Measurements from ENCODE around the gene CELF4.

Gene CELF4

DNA sequence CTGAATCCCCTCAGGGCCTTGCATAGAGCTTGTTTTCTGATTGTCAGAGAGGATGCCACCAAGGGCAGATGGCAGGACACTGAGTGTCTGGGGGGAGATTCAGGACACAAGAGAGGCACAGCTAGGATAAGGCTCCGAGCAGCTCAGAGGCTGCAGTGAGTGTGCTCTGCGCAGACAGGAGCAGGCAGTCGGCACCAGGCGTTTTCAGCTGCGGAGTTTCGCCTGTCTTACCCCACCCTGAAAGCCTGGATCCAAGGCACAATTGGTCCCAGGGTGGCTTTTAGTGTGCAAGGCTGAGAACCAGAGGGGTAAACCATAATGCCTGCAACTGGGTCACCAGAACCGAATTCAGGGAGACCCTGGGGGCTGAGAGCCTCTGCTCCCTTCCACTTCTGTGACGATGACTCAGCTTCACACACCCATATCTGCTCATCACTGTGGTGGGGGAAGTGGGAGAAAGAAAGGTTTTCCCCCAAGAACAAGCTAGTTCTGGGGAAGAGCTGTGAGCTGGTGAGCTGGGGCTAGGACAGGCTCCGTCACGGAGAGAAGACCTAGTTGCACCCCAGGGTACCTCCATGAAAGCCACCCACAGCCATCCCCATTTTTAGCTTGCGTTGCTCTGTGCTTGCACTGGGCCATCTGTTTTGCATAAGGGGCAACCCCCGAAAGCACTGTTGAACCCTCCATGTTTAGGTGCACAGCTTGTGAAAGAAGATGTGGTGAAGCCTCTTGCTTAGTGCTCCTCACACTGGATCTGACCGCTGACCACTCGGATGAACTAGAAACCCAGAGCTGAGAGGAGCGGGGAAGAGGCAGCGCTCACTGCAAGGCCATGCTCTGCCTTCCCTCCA, 173.7 kb downstream of the CELF4 start:
- TF ChIP-seq, protein P1, sequence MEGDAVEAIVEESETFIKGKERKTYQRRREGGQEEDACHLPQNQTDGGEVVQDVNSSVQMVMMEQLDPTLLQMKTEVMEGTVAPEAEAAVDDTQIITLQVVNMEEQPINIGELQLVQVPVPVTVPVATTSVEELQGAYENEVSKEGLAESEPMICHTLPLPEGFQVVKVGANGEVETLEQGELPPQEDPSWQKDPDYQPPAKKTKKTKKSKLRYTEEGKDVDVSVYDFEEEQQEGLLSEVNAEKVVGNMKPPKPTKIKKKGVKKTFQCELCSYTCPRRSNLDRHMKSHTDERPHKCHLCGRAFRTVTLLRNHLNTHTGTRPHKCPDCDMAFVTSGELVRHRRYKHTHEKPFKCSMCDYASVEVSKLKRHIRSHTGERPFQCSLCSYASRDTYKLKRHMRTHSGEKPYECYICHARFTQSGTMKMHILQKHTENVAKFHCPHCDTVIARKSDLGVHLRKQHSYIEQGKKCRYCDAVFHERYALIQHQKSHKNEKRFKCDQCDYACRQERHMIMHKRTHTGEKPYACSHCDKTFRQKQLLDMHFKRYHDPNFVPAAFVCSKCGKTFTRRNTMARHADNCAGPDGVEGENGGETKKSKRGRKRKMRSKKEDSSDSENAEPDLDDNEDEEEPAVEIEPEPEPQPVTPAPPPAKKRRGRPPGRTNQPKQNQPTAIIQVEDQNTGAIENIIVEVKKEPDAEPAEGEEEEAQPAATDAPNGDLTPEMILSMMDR (IDR thresholded peaks at IDR 0.05; ENCODE audit: low read depth, low read length): no peak
- no peak overlapping the region for H3K4me3 ChIP-seq (ENCODE audit: low read depth, low read length)
- in situ Hi-C loops (cut with HindIII; ENCODE audit: low sequenced_read_pairs): no loop called here
- no peak for DNase-seq (ENCODE audit: low read depth, low spot score)

- no peak for DNase-seq (ENCODE audit: low read depth, low spot score)
- H3K4me3 ChIP-seq (ENCODE audit: low read depth, low read length): no peak overlapping the region
- in situ Hi-C loops (cut with HindIII; ENCODE audit: low sequenced_read_pairs): no loop called here
- TF ChIP-seq, protein P1 (IDR thresholded peaks at IDR 0.05; ENCODE audit: low read depth, low read length): no peak
Observed at GRCh38 chr18:37391156-37391555, 174.4 kb downstream of the CELF4 start.

- in situ Hi-C loops (cut with HindIII; ENCODE audit: low sequenced_read_pairs): no loop called here
- TF ChIP-seq, protein P1 (IDR thresholded peaks at IDR 0.05; ENCODE audit: low read depth, low read length): no peak
- H3K4me3 ChIP-seq (ENCODE audit: low read depth, low read length): no peak overlapping the region
- no peak for DNase-seq (ENCODE audit: low read depth, low spot score)
Observed at GRCh38 chr18:37390687-37391086, 174.9 kb downstream of the CELF4 start.

DNA sequence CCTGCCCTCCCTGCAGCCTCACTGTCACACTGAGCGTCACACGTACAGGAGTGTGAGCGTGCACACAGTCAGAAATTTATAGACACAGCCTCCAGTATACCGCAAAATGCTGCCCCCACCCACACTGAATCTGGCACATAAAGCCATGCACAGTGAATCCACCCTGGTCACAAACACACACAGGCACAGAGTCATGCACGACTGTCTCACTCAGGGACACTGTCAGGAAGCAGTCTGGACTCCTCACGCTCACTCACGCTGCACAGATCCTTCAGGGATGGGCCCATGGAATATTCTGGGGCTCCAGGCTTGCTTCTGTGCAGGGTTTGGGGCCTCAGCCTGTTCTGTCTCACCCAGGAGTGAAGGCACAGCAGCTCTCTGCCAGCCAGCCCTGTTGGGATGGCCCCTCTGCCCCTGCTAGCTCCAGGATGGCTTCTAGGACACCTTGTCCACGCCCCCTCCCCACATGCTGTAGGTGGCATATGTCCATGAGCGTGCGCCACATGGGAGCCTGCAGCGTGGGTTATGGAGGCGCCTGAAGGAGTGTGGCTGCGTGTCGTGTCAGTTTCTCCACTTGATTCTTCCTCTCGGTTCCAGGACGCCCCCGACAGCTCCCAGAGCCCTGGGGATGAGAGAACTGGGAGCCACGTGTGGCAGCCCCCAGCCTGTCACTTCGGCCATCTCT, 175.8 kb downstream of the CELF4 start:
- in situ Hi-C loops (cut with HindIII; ENCODE audit: low sequenced_read_pairs): no loop called here
- TF ChIP-seq, protein P1 (IDR thresholded peaks at IDR 0.05; ENCODE audit: low read depth, low read length): no peak
- DNase-seq (ENCODE audit: low read depth, low spot score): no peak
- no peak overlapping the region for H3K4me3 ChIP-seq (ENCODE audit: low read depth, low read length)

DNA sequence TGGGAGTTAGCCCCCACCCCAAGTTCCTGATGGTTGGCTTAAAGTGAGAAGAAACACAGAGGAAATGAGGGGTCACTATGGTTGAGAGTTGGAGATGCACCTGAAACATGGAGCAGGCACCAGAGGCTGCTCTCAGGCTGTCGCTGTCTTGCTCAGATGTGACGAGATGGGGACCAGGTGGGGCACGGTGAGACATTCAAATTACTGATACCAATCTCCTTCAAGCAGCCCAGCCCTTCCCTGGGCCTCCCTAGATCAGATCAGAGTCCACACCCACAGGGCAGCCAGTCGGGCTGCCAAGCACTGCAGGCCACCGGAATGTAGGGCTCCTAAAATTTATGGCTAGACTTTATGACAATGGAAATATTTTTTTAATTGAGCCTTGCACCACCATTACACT, 176.6 kb downstream of the CELF4 start:
- no peak for DNase-seq (ENCODE audit: low read depth, low spot score)
- no peak overlapping the region for H3K4me3 ChIP-seq (ENCODE audit: low read depth, low read length)
- TF ChIP-seq, protein P1 (IDR thresholded peaks at IDR 0.05; ENCODE audit: low read depth, low read length): no peak
- in situ Hi-C loops (cut with HindIII; ENCODE audit: low sequenced_read_pairs): no loop called here

GRCh38 chr18:37388413-37388812, 177.2 kb downstream of the CELF4 start:
- no peak for DNase-seq (ENCODE audit: low read depth, low spot score)
- no peak overlapping the region for H3K4me3 ChIP-seq (ENCODE audit: low read depth, low read length)
- TF ChIP-seq, protein P1 (IDR thresholded peaks at IDR 0.05; ENCODE audit: low read depth, low read length): no peak
- in situ Hi-C loops (cut with HindIII; ENCODE audit: low sequenced_read_pairs): no loop called here
